ENCODE measurements around the gene HPRT1. TPM values are rescaled to one million over a fixed set of nuclear protein-coding genes. Genes with fewer than 3 reads are reported as not detected.

Gene HPRT1
- total RNA-seq, 1 experiment from 2014 or later = 49.1 TPM

DNA sequence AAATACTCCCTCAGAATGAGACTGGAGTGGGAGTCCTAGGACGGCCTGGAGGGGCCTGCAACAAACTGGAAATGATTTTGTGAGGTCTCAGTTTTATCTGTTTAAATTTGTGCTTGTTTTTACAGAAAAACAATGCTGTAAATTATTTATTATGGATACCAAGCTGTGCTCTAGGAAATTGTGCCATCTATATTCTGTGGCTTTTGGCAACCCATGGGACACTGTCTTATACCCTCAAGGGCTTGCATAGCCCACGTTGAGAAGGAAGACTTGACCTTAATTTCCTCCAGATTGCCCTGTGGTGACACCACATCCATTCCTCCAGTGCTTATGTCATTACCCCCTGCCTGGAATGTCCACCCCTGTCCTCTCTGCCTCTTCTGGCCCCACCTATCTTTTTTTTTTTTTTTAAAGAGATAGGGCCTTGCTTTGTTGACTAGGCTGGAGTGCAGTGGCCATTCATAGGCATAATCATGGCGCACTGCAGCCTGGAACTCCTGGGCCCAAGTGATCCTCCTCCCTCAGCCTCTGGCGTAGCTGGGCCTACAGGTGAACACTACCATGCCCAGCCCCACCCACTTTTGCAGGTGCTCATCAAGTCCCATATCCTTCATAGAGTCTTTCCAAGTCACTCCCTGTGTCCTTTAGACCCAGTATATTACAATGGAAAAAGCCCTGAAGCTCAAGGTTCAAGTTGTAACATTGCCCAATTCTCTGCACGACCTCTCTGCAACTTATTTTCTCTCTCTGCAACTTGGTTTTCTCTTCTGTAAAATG, 77.4 kb downstream of the HPRT1 start:
- ChIA-PET POLR2A (interaction anchor here (0.6 kb wide), 1 partner anchor 83 kb away, joined by 3 read pairs; no protein-coding TSS in a partner anchor), CTCF (no interaction called here)
- peaks cover 1% of the 10 kb centered on the region for H3K4me1 Mint-ChIP-seq (ENCODE audit: insufficient read depth, unreplicated experiment)
- intact Hi-C loops (cut with micrococcal nuclease) = no loop called here
- H3K9me3 Mint-ChIP-seq (ENCODE audit: unreplicated experiment) = no peaks in the 10 kb centered on the region
- peaks cover 14% of the 10 kb centered on the region for H3K27me3 Mint-ChIP-seq (ENCODE audit: insufficient read depth, unreplicated experiment)
- BruUV-seq (replicated peaks) = no TSS peak
- TF ChIP-seq, protein P1, sequence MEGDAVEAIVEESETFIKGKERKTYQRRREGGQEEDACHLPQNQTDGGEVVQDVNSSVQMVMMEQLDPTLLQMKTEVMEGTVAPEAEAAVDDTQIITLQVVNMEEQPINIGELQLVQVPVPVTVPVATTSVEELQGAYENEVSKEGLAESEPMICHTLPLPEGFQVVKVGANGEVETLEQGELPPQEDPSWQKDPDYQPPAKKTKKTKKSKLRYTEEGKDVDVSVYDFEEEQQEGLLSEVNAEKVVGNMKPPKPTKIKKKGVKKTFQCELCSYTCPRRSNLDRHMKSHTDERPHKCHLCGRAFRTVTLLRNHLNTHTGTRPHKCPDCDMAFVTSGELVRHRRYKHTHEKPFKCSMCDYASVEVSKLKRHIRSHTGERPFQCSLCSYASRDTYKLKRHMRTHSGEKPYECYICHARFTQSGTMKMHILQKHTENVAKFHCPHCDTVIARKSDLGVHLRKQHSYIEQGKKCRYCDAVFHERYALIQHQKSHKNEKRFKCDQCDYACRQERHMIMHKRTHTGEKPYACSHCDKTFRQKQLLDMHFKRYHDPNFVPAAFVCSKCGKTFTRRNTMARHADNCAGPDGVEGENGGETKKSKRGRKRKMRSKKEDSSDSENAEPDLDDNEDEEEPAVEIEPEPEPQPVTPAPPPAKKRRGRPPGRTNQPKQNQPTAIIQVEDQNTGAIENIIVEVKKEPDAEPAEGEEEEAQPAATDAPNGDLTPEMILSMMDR (IDR thresholded peaks at IDR 0.05; ENCODE audit: unreplicated experiment) = no peak
- no peak overlapping the region for H3K4me3 Mint-ChIP-seq (ENCODE audit: unreplicated experiment)
- H3K27ac Mint-ChIP-seq (ENCODE audit: low read depth, unreplicated experiment) = no peak overlapping the region
- no peaks in the 10 kb centered on the region for H3K36me3 Mint-ChIP-seq (ENCODE audit: insufficient read depth, unreplicated experiment)
- peak; percentile 37 for DNase-seq (ENCODE audit: unreplicated experiment)

DNA sequence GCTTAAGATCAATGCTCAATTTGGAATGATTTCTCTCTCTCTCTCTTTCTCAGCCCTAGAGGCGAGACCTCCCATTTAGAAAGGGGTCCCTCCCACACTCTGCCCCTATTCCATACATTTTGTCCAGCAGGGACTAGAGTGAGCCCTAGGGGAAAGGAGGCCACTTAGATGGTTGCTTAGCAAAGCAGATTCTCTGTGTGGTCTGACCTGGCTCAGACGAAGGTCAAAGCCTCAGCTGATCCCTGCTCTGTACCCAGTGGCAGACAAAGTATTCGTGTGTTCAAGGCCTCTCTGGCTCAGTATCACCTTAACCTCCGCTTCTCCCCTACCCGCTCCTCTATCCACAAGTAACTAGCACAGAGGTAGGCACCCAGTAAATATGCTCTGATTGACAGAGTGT, 78.4 kb downstream of the HPRT1 start:
- no peak for DNase-seq (ENCODE audit: unreplicated experiment)
- no peaks in the 10 kb centered on the region for H3K36me3 Mint-ChIP-seq (ENCODE audit: insufficient read depth, unreplicated experiment)
- intact Hi-C loops (cut with micrococcal nuclease) = no loop called here
- TF ChIP-seq, protein P1 (IDR thresholded peaks at IDR 0.05; ENCODE audit: unreplicated experiment) = no peak
- H3K27ac Mint-ChIP-seq (ENCODE audit: low read depth, unreplicated experiment) = no peak overlapping the region
- H3K9me3 Mint-ChIP-seq (ENCODE audit: unreplicated experiment) = no peaks in the 10 kb centered on the region
- peaks cover 11% of the 10 kb centered on the region for H3K4me1 Mint-ChIP-seq (ENCODE audit: insufficient read depth, unreplicated experiment)
- CTCF ChIA-PET = no interaction called here
- BruUV-seq (replicated peaks) = no TSS peak
- H3K27me3 Mint-ChIP-seq (ENCODE audit: insufficient read depth, unreplicated experiment) = peaks cover 14% of the 10 kb centered on the region
- POLR2A ChIA-PET = no interaction called here
- H3K4me3 Mint-ChIP-seq (ENCODE audit: unreplicated experiment) = no peak overlapping the region

DNA sequence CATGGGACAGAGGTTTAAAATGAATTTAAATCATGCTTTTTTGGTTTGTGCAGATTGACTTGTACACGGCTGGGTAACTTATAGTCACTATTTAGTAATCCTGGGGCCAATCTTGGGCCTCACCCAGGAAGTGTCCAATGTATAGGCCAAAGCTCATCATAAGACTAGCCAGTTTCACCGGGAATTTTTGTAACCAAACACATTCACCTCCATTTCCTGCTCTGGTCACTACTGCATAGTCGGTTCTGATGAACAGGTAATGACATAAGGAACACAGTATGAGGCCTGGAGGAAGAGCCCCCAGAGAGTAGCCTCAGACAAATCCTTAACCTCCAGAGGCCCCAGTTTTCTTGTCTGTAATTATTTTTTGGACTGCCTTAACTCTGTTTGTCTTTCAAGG, 81.9 kb downstream of the HPRT1 start:
- no peaks in the 10 kb centered on the region for H3K36me3 Mint-ChIP-seq (ENCODE audit: insufficient read depth, unreplicated experiment)
- peaks cover 14% of the 10 kb centered on the region for H3K27me3 Mint-ChIP-seq (ENCODE audit: insufficient read depth, unreplicated experiment)
- intact Hi-C loops (cut with micrococcal nuclease) = no loop called here
- BruUV-seq (replicated peaks) = no TSS peak
- H3K27ac Mint-ChIP-seq (ENCODE audit: low read depth, unreplicated experiment) = no peak overlapping the region
- H3K9me3 Mint-ChIP-seq (ENCODE audit: unreplicated experiment) = no peaks in the 10 kb centered on the region
- no peak for DNase-seq (ENCODE audit: unreplicated experiment)
- peaks cover 12% of the 10 kb centered on the region for H3K4me1 Mint-ChIP-seq (ENCODE audit: insufficient read depth, unreplicated experiment)
- H3K4me3 Mint-ChIP-seq (ENCODE audit: unreplicated experiment) = no peak overlapping the region
- POLR2A ChIA-PET = interaction anchor here (0.9 to 1.0 kb wide), 2 partner anchors 14 to 16 kb away, joined by 3 to 5 read pairs; no protein-coding TSS in a partner anchor
- CTCF ChIA-PET = interaction anchor here (1.0 to 1.2 kb wide), 2 partner anchors 11 to 238 kb away, joined by 3 to 5 read pairs; no protein-coding TSS in a partner anchor
- TF ChIP-seq, protein P1 (IDR thresholded peaks at IDR 0.05; ENCODE audit: unreplicated experiment) = no peak

DNA sequence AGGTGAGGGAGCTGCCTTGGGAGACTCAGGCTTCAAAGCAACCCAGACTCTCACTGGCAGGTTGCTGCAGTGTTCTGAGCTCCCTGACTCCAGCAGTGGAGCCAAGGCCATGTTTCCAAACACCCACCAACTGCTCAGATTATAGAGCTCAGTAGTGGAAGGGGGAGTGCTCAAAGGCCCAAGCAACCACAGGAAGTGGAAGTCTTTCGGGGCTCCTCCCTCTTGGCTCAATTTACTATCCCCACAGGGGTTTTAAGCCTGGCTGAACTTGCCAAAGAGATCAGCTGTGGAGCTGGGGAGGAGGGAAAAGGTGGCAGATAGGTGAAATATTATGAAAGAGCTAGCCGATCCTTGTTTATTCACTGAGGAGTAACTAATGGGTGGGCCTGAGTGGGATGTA, 82.5 kb downstream of the HPRT1 start:
- no peaks in the 10 kb centered on the region for H3K36me3 Mint-ChIP-seq (ENCODE audit: insufficient read depth, unreplicated experiment)
- intact Hi-C loops (cut with micrococcal nuclease) = no loop called here
- H3K27ac Mint-ChIP-seq (ENCODE audit: low read depth, unreplicated experiment) = no peak overlapping the region
- peak; percentile 86 for DNase-seq (ENCODE audit: unreplicated experiment)
- no peak overlapping the region for H3K4me3 Mint-ChIP-seq (ENCODE audit: unreplicated experiment)
- BruUV-seq (replicated peaks) = no TSS peak
- ChIA-PET POLR2A (interaction anchor here (0.9 to 1.2 kb wide), 3 partner anchors 9 to 16 kb away, joined by 3 to 5 read pairs (median 4); no protein-coding TSS in a partner anchor), CTCF (interaction anchor here (0.9 to 1.2 kb wide), 4 partner anchors 10 to 238 kb away, joined by 3 to 5 read pairs (median 3); no protein-coding TSS in a partner anchor)
- H3K9me3 Mint-ChIP-seq (ENCODE audit: unreplicated experiment) = no peaks in the 10 kb centered on the region
- peaks cover 12% of the 10 kb centered on the region for H3K4me1 Mint-ChIP-seq (ENCODE audit: insufficient read depth, unreplicated experiment)
- TF ChIP-seq, protein P1 (IDR thresholded peaks at IDR 0.05; ENCODE audit: unreplicated experiment) = no peak
- H3K27me3 Mint-ChIP-seq (ENCODE audit: insufficient read depth, unreplicated experiment) = peaks cover 14% of the 10 kb centered on the region
